ENCODE results near the gene CNPY4. TPM values are rescaled to one million over a fixed set of nuclear protein-coding genes. Genes with fewer than 3 reads are reported as not detected.
A peak's percentile ranks its signal among the peaks of the same experiment; 100 is the strongest.

Gene CNPY4
- polyA plus RNA-seq, 1 experiment: 29.7 TPM

- H3K4me3 ChIP-seq (ENCODE audit: low read depth, low read length): peak overlapping the region; percentile 63
- H3K27ac ChIP-seq (ENCODE audit: low read depth, low read length): no peak overlapping the region
- no peak for TF ChIP-seq CTCF (IDR thresholded peaks at IDR 0.05; ENCODE audit: low read depth, low read length)
- H3K9me3 ChIP-seq (ENCODE audit: control insufficient read depth, insufficient read depth, low read length): no peaks in the 10 kb centered on the region
- peaks cover 2% of the 10 kb centered on the region for H3K27me3 ChIP-seq (ENCODE audit: control insufficient read depth, insufficient read depth, low read length)
- no peak for DNase-seq (ENCODE audit: low read depth, low spot score)
- CTCF ChIA-PET: interaction anchor here (0.6 to 3.1 kb wide), 4 partner anchors 15 to 241 kb away, joined by 3 to 12 read pairs (median 8); no protein-coding TSS in a partner anchor
- POLR2A ChIA-PET: interaction anchor here (1.5 to 2.0 kb wide), 2 partner anchors 9 to 18 kb away, joined by 5 to 9 read pairs; partner anchors contain the start of genes LAMTOR4 and TRAPPC14
Observed at GRCh38 chr7:100166970-100167911, 47.8 kb downstream of the CNPY4 start.

DNA sequence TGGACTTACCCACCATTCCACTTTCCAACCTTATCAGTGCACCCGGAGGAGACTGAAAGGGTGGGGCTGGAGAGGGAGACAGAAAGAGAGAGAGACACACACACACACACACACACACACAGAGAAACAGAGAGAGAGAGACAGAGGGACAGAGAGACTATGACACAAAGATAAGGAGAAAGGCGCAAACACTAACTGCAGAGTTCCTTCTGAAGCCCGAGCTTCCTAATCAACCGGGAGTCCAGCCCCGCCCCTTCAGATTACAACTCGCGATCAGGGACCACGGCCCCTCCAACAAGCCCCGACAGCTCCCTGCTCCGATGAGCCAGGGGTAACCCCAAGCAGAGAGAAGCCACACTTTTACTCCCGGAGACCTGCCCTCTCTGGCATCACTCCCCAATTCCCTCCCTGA, 48.5 kb downstream of the CNPY4 start:
- Histone ChIP-seq H3K9me3 (ENCODE audit: control insufficient read depth, insufficient read depth, low read length) (no peaks in the 10 kb centered on the region), H3K27ac (ENCODE audit: low read depth, low read length) (no peak overlapping the region), H3K27me3 (ENCODE audit: control insufficient read depth, insufficient read depth, low read length) (peaks cover 2% of the 10 kb centered on the region), H3K4me3 (ENCODE audit: low read depth, low read length) (peak overlapping the region; percentile 63)
- TF ChIP-seq CTCF (IDR thresholded peaks at IDR 0.05; ENCODE audit: low read depth, low read length): no peak
- ChIA-PET CTCF (interaction anchor here (1.0 to 3.1 kb wide), 3 partner anchors 35 to 240 kb away, joined by 3 to 12 read pairs (median 12); no protein-coding TSS in a partner anchor), POLR2A (interaction anchor here (0.6 to 2.0 kb wide), 6 partner anchors 9 to 92 kb away, joined by 3 to 9 read pairs (median 5); partner anchors contain the start of genes LAMTOR4 and TRAPPC14)
- DNase-seq (ENCODE audit: low read depth, low spot score): no peak

GRCh38 chr7:100169147-100169850, 49.9 kb downstream of the CNPY4 start:
- Histone ChIP-seq H3K27ac (ENCODE audit: low read depth, low read length) (no peak overlapping the region), H3K27me3 (ENCODE audit: control insufficient read depth, insufficient read depth, low read length) (peaks cover 2% of the 10 kb centered on the region), H3K9me3 (ENCODE audit: control insufficient read depth, insufficient read depth, low read length) (no peaks in the 10 kb centered on the region), H3K4me3 (ENCODE audit: low read depth, low read length) (no peak overlapping the region)
- no peak for TF ChIP-seq CTCF (IDR thresholded peaks at IDR 0.05; ENCODE audit: low read depth, low read length)
- POLR2A ChIA-PET: no interaction called here
- CTCF ChIA-PET: interaction anchor here (1.6 kb wide), 1 partner anchor 239 kb away, joined by 12 read pairs; no protein-coding TSS in a partner anchor
- DNase-seq (ENCODE audit: low read depth, low spot score): no peak

DNA sequence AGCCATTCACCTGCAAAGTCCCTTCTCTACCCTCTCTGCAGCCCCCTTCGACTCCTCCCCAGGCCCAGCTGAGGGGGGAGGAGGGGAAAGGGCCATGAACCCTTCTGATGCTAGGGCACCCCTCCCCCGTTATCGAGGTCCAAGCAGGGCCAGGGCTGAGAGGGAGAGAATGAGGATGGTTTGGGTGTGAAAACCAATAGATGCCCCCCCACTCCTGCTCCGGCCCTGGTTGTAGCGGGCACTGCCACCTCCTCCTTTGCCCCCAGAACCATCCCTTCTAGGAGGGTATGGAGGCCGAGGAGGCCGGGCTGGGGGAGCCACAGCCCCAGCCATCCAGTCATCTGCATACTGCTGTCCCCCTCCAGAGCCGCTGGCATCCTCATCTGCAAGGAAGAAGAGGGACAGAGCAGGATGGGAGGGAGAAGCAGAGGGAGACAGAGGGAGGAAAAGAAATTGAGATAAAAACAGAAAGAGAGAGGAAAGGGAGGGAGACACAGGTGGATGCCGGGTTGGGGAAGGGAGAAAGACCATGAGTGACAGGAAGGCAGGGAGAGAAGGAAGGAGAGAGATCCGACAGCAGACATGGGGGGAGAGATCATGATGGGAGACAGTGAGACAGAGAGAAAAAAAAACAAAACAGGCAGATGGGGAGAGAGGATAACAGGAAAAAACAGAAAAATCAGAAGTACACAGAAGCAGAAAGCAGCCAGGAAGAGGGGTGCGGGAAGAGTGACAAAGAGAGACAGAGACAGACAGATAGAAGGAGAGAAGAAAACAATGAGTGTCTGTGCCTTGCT, 50.9 kb downstream of the CNPY4 start:
- H3K4me3 ChIP-seq (ENCODE audit: low read depth, low read length): no peak overlapping the region
- H3K9me3 ChIP-seq (ENCODE audit: control insufficient read depth, insufficient read depth, low read length): no peaks in the 10 kb centered on the region
- no peak overlapping the region for H3K27ac ChIP-seq (ENCODE audit: low read depth, low read length)
- CTCF ChIA-PET: no interaction called here
- no peak for DNase-seq (ENCODE audit: low read depth, low spot score)
- peaks cover 2% of the 10 kb centered on the region for H3K27me3 ChIP-seq (ENCODE audit: control insufficient read depth, insufficient read depth, low read length)
- POLR2A ChIA-PET: no interaction called here
- TF ChIP-seq CTCF (IDR thresholded peaks at IDR 0.05; ENCODE audit: low read depth, low read length): no peak
